ENCODE data around the gene ACSL1.

ACSL1 gene

GRCh38 chr4:184811526-184812198 is 14.1 kb downstream of the ACSL1 start:
- DNase-seq, result no peak

GRCh38 chr4:184810720-184811119 is 15.0 kb downstream of the ACSL1 start:
- DNase-seq, result no peak

- DNase-seq, result no peak
Observed at GRCh38 chr4:184808713-184809050, 17.1 kb downstream of the ACSL1 start.

GRCh38 chr4:184807797-184808712 is 17.7 kb downstream of the ACSL1 start:
- no peak for DNase-seq

GRCh38 chr4:184807256-184807655 is 18.5 kb downstream of the ACSL1 start:
- DNase-seq, result no peak

GRCh38 chr4:184806711-184807110 is 19.1 kb downstream of the ACSL1 start:
- no peak for DNase-seq

GRCh38 chr4:184806229-184806550 is 19.6 kb downstream of the ACSL1 start:
- no peak for DNase-seq

GRCh38 chr4:184805462-184806228 is 20.1 kb downstream of the ACSL1 start:
- DNase-seq, result no peak

GRCh38 chr4:184804621-184805020 is 21.1 kb downstream of the ACSL1 start:
- no peak for DNase-seq

GRCh38 chr4:184803874-184804273 is 21.9 kb downstream of the ACSL1 start:
- no peak for DNase-seq

GRCh38 chr4:184803133-184803532 is 22.6 kb downstream of the ACSL1 start:
- no peak for DNase-seq

GRCh38 chr4:184802697-184803015 is 23.1 kb downstream of the ACSL1 start:
- DNase-seq, result no peak

- DNase-seq, result no peak
Observed at GRCh38 chr4:184801781-184802696, 23.7 kb downstream of the ACSL1 start.

- no peak for DNase-seq
Observed at GRCh38 chr4:184798504-184798903, 27.3 kb downstream of the ACSL1 start.

- no peak for DNase-seq
Observed at GRCh38 chr4:184796906-184797305, 28.9 kb downstream of the ACSL1 start.

- DNase-seq, result no peak
Observed at GRCh38 chr4:184795214-184795844, 30.4 kb downstream of the ACSL1 start.

- DNase-seq, result no peak
Observed at GRCh38 chr4:184794470-184794869, 31.3 kb downstream of the ACSL1 start.

GRCh38 chr4:184793735-184794355 is 31.9 kb downstream of the ACSL1 start:
- DNase-seq, result no peak

- DNase-seq, result no peak
Observed at GRCh38 chr4:184792950-184793555, 32.7 kb downstream of the ACSL1 start.

- DNase-seq, result no peak
Observed at GRCh38 chr4:184792334-184792733, 33.4 kb downstream of the ACSL1 start.

GRCh38 chr4:184790826-184791225 is 34.9 kb downstream of the ACSL1 start:
- DNase-seq, result no peak
